GM18867 (cell line): ENCODE data around the gene MYH9.

ENCODE experiments used
- ATAC-seq: cut with Tn5 transposase; IDR thresholded peaks from one replicate; pipeline ENCODE4 v1.9.1; 2021; ENCODE audit warnings: mild to moderate bottlenecking, moderate library complexity; ENCODE audit not compliant: unreplicated experiment

The MYH9 gene

GRCh38 chr22:36369004-36369921 is 18.5 kb downstream of the MYH9 start:
- no peak for ATAC-seq

GRCh38 chr22:36368359-36368983 is 19.3 kb downstream of the MYH9 start:
- no peak for ATAC-seq

DNA sequence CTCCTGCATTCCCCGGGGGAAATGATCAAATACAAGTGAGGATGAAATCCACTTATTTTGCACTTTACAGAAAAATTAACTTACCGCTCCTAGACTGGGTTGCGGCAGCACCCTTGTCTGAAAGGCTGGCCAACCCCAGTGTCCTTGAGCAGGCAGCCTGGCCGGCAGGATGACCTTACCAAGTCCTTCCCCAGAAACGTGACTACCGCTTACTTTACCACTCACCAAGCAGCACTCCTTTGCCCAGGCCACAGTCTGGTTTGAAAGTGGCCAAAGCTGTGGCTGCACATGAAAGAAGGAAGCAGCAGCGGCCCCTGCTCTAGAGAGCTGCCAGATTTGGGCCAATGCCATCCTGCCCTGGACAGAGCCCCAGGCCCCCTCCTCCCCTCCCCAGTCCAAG is 20.3 kb downstream of the MYH9 start:
- ATAC-seq, result no peak

- no peak for ATAC-seq
Observed at GRCh38 chr22:36367066-36367465, 20.7 kb downstream of the MYH9 start.

- no peak for ATAC-seq
Observed at GRCh38 chr22:36366291-36366708, 21.5 kb downstream of the MYH9 start.

DNA sequence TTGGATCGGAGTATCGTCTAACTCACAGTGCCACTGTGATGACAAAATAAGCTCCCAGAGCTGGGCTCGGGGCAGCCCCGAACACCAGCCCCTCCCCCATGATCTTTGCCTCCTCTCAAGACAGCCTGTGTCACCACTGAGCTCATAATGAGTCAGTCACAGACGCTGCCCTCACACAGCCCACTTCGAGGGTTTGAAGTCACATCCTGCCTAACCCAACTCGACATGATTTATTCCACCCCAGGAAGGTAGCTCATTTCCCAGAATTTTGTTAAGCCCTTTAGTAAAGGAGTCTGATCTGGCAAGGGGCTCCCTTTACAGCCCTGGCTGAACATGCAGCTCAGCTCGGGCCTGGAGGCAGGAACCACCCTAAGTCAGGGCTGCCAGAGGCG is 22.8 kb downstream of the MYH9 start:
- no peak for ATAC-seq

- no peak for ATAC-seq
Observed at GRCh38 chr22:36364255-36365019, 23.3 kb downstream of the MYH9 start.

GRCh38 chr22:36363349-36363981 is 24.3 kb downstream of the MYH9 start:
- no peak for ATAC-seq

DNA sequence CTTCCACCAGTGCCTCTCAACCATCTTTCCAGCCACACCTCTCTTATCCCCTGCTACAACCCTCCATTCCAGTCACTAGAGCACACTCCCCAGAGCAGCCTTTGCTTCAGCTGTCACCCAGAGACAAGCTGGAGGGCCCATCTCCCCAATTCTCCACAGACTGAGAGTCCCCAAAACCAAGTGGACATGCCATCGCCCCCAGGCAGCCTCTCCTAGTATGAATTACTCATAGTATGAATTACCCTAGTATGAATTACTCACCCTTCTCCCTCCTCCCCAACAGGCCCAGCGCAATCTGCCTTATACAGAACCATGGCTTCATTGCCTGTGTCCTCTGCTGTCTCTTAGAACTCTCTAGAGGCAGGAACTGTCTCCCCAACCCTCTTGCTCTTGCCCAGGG is 24.8 kb downstream of the MYH9 start:
- ATAC-seq, result no peak

- ATAC-seq, result no peak
Observed at GRCh38 chr22:36362075-36362474, 25.7 kb downstream of the MYH9 start.

GRCh38 chr22:36360871-36361383 is 26.8 kb downstream of the MYH9 start:
- ATAC-seq, result no peak

DNA sequence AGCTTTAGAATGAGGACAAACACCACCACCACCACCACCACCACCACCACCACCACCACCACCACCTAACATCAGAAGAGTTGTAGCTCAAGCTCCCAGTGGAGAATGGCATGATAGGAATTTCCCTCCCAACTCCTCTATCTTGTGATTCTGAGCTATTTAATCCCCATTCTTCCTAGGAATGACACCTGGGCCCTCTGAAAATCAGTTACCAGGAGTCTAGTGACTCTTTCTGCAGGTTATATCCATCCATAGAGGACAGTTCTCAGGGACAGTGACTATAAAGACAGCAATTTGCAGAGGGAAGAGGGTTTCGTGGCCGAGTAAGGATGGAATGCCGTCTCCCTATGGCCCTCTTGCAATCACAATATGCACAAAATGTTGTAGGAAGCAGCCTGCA is 27.8 kb downstream of the MYH9 start:
- no peak for ATAC-seq

DNA sequence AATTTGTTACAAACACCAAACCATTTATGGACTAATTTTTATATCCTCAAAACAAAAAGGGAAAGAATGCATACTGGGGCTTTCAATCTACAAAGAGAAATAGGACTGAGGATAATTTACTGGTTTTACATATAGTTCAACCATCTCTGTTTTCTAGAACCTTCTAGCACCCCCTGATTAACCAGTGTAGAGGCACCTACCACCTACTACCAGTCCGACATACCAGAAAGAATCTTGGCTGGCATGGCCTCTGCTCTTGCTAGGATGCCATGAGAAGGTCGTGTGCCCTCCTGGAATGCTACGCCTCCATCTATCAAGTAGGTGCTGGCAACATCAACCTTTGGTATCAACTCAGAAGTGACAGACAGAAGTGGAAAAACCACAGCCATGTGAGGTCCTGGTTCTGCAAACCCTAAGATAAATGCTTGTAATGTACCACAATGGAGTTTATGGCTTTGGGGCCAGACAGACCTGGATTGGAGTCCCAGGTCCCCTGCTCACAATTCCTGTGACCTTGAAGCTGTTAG is 28.2 kb downstream of the MYH9 start:
- ATAC-seq, result no peak

DNA sequence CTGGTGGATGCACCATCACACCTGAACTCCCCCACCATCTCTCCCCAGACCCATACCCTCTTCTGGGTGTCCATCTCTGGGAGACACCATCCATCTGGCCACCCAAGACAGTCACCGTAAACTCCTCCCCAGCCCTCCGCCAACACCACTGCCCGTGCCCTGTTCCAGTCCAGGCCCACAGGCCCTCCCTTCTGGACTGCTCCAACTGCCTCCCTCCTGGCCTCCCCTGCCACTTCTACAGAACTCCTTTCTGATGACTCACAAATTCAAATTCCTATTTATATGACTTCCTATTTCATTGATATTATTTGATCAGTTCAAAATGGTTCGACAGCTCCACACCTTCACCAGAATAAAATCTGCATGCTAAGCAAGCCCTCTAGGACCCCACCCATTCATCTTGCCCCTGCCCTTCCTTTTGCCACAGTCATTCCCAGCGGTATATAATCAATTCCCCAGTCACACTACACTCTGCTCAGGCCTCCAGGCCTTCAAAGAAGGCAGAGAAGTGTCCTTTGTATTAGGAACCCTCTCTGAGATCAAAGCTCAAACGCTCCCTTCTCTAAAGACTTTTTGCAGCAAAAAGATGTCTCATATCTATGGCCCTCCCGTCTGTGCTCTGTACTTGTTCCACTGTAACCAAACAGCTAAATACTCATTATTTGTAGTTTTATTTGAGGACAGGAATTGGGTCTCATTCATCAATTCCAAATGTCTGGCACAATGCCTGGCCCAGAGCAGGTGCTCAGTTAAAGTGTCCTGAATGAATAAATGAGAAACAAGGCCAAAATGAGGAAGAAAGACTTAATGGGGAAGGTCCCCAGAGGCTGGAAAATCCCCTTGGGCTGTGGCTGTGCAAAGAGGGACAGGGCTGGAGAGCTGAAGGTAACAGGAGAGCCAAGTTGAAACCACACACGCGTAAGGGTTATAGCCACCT is 29.0 kb downstream of the MYH9 start:
- no peak for ATAC-seq

GRCh38 chr22:36356708-36357624 is 30.8 kb downstream of the MYH9 start:
- ATAC-seq, result no peak

- ATAC-seq, result no peak
Observed at GRCh38 chr22:36355894-36356293, 31.9 kb downstream of the MYH9 start.

DNA sequence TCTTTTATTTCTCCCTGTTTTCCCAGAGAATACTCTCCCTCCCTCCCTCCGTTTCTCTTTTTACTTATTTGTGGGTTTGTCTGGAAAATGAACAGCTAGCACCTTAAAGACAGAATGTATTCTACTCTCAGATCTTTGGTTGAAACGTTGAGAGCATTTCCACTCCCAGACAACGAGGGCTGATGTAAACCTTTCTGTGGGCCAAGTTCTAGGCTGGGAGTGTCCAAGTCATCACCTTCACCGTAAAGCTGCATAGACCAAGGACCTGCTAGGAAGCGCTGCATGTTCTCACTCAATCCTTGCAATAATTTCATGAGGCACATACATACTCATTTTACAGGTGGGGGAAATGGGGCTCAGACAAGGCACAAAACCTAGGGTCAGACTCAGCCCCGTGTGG is 32.4 kb downstream of the MYH9 start:
- ATAC-seq, result no peak

DNA sequence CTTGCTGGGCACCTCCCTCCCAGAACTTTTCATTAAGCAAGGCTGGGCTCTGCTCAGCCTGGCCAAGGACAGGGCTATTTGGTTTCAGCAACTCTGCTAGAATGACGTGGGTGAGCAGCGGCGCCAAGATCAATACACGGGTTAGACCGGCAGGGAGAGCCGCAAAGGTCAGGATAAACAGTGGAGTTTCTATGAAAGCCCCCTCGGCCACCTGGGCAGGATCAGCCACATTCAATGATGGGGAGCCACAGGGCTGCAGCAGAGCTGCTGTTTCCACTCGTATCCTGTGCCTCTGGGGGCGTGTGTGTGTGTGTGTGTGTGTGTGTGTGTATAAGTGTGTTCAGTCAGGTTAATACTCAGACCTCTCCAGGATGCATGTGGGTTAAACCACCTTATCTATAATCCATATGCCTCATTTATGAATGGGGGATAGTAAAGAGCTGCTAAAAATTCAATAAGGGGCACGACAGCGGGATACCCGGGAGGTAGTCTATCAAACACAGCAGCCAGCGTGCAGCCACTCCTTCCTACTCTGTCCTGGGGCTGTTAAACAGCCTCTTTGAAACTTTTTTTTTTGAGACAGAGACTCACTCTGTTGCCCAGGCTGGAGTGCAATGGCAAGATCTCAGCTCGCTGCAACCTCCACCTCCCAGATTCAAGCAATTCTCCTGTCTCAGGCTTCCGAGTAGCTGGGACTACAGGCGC is 34.8 kb downstream of the MYH9 start:
- no peak for ATAC-seq
